ENCODE measurements around the gene CXXC5.
A peak's percentile ranks its signal among the peaks of the same experiment; 100 is the strongest.

Gene CXXC5

DNA sequence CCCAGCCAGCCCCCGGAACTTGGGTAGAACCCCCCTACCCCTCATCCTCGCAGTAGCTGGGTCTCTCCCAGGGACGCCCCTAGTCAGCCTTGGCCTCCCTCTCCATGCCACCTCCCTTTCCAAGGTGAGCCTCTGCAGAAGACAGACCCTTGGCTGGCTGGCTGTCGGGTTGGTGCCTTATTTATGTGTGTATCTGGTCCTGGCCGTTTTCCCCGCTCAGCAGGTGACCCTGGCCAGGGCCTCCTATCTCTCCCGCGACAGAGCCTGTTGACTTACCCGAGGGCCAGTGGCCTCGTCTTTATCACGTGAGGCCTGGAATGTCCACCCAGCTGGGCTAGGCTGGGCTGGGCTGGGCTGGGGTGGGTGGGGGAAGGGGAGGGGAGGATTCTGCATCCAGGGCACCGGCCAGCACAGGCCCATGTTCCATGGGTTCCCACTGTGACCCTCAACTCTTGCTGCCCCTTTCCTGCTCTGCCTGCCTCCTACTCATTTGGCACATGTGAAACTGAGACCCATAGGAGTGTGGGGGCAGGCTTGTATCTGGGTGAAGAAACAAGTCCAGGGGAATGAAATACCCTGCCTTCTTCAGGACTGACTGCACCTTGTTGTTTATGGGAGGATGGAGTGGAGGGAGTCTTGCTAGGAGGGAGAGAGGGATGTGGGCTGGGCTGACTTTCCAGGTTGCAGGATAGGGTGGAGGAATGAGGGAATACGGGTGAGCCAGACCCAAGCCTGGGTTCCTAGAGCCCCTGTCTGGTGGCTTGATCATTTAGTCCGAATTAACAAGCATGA, 3.1 kb downstream of the CXXC5 start:
- no peak for DNase-seq (ENCODE audit: low spot score)

GRCh38 chr5:139651853-139652787, 4.0 kb downstream of the CXXC5 start:
- DNase-seq (ENCODE audit: low spot score) = no peak

DNA sequence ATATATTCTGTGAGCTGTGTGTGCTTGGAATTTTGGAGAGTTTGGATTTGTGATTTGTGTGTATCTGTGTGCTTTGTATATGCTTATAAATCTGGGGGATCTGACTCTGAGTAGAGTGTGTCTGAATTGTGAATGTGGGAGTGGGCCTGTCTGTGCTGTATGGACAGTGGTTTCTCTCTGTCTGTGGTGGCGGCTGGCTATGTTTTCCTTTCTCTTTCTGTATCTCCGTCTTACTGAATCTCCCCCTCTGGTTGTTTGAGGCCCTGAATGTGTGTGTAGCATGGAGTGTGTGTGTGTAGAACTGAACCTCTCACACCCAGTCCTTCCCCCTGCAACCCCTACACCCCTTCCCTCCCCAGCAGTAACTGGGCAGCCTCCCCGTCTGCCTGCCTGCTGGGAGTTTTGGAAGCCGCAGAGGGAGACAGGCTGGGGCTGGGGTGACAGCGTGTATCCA, 4.7 kb downstream of the CXXC5 start:
- no peak for DNase-seq (ENCODE audit: low spot score)

DNA sequence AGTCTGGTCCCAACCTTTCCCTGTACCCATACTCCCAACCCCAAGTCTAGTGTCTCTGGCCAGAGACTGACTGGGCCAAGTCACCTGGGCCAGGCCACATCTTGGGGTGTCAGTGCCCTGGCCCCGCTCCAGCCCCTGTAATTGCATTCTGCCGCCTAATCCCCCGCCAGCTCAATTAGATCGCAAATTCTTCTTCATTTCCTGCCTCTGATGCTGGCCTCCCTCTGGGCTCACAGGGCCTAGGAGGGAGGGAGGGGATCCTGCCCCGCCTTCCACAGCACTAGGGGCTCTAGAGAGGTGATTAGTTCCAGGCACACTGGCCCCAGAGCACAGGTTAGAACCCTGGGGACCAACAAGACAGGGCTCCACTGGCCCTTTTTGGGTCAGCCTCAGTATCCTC, 5.5 kb downstream of the CXXC5 start:
- no peak for DNase-seq (ENCODE audit: low spot score)

DNA sequence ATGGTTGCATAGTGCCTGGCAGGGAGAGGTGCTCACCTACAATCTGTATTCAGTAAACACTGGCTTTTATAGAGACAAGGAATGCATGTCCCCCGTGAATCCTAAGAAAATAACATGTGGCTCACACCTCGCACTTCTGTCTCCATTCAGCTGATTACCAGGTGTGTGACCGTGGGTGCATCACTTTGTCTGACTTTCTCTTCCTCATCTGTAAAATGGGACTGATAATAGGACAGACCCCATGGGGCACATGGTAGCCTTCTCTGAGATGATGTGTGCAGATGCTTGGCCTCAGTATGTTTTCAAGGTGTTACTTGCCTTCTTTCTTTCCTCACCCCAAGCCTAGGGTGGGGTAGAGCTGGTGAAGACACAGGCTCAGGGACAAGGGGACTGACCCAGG, 6.3 kb downstream of the CXXC5 start:
- DNase-seq (ENCODE audit: low spot score) = no peak

- DNase-seq (ENCODE audit: low spot score) = no peak
Measured at GRCh38 chr5:139654871-139655491, 6.8 kb downstream of the CXXC5 start.

DNA sequence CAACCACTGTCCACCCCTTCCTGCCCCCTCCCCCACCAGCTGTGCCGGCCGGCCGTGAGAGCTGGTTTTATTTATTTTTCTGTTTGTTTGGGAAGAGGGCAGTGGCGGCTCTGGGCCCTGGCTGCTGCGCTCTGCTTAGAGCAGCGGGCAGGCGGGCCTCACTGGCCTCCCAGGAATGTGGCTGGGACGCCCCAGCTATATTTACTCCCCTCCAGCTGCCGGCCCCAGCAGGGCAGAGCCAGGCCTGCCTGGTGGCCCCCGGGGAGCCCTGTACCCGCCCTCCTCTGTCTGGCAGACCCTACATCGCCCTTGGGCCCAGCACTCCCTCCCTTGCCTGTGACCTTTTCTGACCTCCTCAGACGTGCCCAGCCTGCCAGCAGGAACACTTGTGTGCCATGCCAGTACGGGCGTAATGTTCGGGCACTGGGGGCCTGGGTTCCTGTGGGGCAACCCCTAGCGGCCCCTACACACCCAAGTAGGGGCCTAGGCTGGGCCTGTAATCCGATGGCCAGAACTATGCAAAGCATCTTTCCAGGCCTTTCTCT, 7.7 kb downstream of the CXXC5 start:
- no peak for DNase-seq (ENCODE audit: low spot score)

GRCh38 chr5:139657363-139658321, 9.5 kb downstream of the CXXC5 start:
- DNase-seq (ENCODE audit: low spot score) = no peak

DNA sequence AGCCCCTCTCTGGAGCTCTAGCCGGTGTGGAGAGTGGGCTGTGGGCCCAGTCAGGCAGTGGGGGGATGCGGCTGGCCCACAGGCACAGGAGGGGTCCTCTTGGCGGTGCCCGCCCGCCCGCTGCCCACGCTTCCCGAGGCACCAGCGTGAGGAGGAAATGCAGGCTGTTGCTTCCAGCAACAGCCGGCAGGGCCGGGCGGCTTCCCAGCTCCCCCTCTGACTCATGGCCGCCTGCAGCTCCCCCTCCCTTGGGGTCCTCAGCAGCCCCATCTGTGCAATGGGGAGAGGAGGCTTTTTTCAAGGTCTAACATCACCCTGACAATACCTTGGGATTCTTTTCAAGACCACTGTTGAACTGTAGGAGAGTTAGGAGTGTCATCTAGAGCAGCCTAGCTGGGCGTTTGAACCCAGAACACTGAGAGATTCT, 10.4 kb downstream of the CXXC5 start:
- DNase-seq (ENCODE audit: low spot score) = no peak

DNA sequence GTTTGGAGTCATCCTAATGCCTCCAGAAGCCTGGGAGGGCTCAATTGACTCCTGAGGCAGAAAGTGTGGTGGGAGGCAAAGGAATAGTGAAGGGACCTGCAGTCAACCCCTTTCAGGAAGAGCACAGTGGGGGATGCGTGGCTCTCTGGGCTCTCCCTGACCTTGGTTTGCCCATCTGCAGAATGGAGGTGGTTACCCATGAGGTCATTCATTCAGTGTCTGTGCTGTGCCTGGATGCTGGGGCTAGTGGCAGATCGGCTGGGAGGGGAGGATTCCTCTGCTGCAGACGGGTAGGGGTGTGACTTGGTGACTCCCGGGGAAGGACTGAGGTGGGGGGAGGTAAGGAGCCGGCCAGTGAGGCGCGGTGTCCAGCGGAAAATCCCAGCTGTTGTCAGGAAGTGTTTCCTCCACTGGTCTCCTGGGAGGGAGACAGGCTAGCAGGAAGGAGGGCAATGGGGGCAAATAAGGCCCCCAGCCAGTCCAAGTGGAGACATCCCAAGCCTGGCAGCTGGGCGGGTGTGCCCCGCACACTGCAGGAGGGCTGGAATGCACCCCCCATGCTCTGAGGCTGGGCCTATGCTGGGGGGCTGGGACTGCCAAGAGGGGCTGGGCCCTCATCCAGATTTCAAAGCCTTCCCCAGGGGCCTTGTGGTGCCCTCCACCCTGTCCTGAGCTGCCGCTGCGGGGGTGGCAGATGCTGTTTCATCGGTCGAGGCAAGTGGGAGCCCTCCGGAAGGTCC, 10.9 kb downstream of the CXXC5 start:
- peak; percentile 90 for DNase-seq (ENCODE audit: low spot score)

DNA sequence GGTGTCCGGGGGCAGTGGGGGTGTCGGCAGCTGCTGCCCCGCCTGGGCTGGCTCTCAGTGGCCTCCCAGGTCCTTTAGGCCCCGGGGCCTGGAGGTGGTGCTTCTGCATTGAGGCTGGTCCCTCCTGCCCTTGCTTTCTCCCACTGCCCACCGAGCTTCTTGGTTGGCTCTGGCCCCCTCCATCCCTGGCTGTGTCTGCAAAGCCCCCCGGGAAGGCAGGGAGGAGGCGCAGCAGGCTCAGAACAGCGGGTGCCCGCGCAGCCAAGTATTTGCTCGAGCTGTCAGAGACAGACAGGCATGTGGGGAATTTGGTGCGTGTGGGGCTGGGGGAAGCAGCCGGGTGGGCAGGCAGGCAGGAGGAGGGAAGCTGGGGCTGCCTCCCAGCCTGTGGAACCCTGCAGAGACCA, 11.5 kb downstream of the CXXC5 start:
- DNase-seq (ENCODE audit: low spot score) = no peak

GRCh38 chr5:139660105-139660922, 12.2 kb downstream of the CXXC5 start:
- DNase-seq (ENCODE audit: low spot score) = no peak

- DNase-seq (ENCODE audit: low spot score) = no peak
Measured at GRCh38 chr5:139660923-139661814, 13.0 kb downstream of the CXXC5 start.

- DNase-seq (ENCODE audit: low spot score) = no peak
Measured at GRCh38 chr5:139662617-139663016, 14.5 kb downstream of the CXXC5 start.

GRCh38 chr5:139663207-139664085, 15.3 kb downstream of the CXXC5 start:
- no peak for DNase-seq (ENCODE audit: low spot score)

- DNase-seq (ENCODE audit: low spot score) = no peak
Measured at GRCh38 chr5:139664086-139664693, 16.0 kb downstream of the CXXC5 start.

All from kidney capillary endothelial cell (primary cell).